HCT116 (cell line): ENCODE results near the gene PPP2R3A. TPM values are rescaled to one million over a fixed set of nuclear protein-coding genes. Genes with fewer than 3 reads are reported as not detected.

Source experiments
- ATAC-seq: fragments of 200-7000 bp; cut with Tn5 transposase; 2 replicates; pipeline ENCODE4 v1.9.1; 2020; ENCODE audit warnings: mild to moderate bottlenecking, moderate library complexity
- BruUV-seq: library from RNA; stranded (reverse); fragments of 400-500 nt; replicated peaks from 2 replicates; lab custom pipeline; 2021; lab: Mats Ljungman, UMichigan
- CTCF ChIA-PET: fragments of 300-600 bp; sonication (Branson Sonifier 250); formaldehyde crosslinking; loops from one replicate; lab custom pipeline; 2021; ENCODE audit warnings: antibody characterized with exemption; lab: Charles Lee
- POLR2A ChIA-PET: fragments of 300-600, 350-600 bp; sonication (Branson Sonifier 250); formaldehyde crosslinking; loops from one replicate; lab custom pipeline; 2021; ENCODE audit warnings: antibody characterized with exemption; lab: Charles Lee
- RAD21 ChIA-PET, 2 experiments: fragments of 300-600 bp; sonication (Branson Sonifier 250); formaldehyde crosslinking; loops; one replicate each; lab custom pipeline; 2023; ENCODE audit warnings: low total read pairs in 2 of 2; ENCODE audit not compliant: uncharacterized antibody in 2 of 2, unreplicated experiment in 2 of 2, low non-redundant PET in 1 of 2; lab: Charles Lee
- DNase-seq: peaks from one replicate; pipeline ENCODE4 v3.0.0-alpha.2; 2010; ENCODE audit warnings: low read depth, low spot score
- H2AFZ ChIP-seq: fragments of 200-600 bp; shearing (Covaris generic), sonication (generic); 2 replicates; pipeline ENCODE4 v1.6.1; 2017; ENCODE audit warnings: low read depth, mixed run types, mixed read lengths, antibody characterized with exemption, low read length; ENCODE audit not compliant: poor library complexity, severe bottlenecking
- H3K27ac ChIP-seq: 2 replicates; pipeline ENCODE4 v1.5.1; 2012; ENCODE audit warnings: low read depth, low read length
- H3K27me3 ChIP-seq: fragments of 200-600 bp; sonication (generic); 2 replicates; pipeline ENCODE4 v1.6.1; 2016; ENCODE audit warnings: mixed run types, low read length, mixed read lengths; ENCODE audit not compliant: insufficient read depth
- H3K36me3 ChIP-seq, 2 experiments: fragments of 200-500 bp in 1 of 2; fragments of 200-600 bp in 1 of 2; sonication (Bioruptor generic) in 1 of 2; sonication (generic) in 1 of 2; 2 replicates each; pipeline versions ENCODE4 v1.5.1 to v1.6.1; 2014 to 2016; ENCODE audit warnings: low read length in 2 of 2, inconsistent platforms in 1 of 2, mixed read lengths in 1 of 2, mixed run types in 1 of 2; ENCODE audit not compliant: insufficient read depth in 2 of 2, control insufficient read depth in 1 of 2
- H3K4me1 ChIP-seq, 2 experiments: fragments of 200-600 bp in 1 of 2; sonication (generic) in 1 of 2; 2 replicates each; pipeline versions ENCODE4 v1.5.1 to v1.6.1; 2012 to 2017; ENCODE audit warnings: low read length in 2 of 2, inconsistent platforms in 1 of 2, mild to moderate bottlenecking in 1 of 2, mixed read lengths in 1 of 2, mixed run types in 1 of 2, moderate library complexity in 1 of 2; ENCODE audit not compliant: insufficient read depth in 2 of 2, control insufficient read depth in 1 of 2
- H3K4me2 ChIP-seq: fragments of 200-600 bp; sonication (generic); 2 replicates; pipeline ENCODE4 v1.6.1; 2017; ENCODE audit warnings: mixed run types, low read length, mixed read lengths
- H3K4me3 ChIP-seq, 2 experiments: fragments of 200-600 bp in 1 of 2; sonication (generic) in 1 of 2; replicated peaks in 1 of 2; 2 replicates each; pipeline ENCODE4 v1.5.1; 2011 to 2016; ENCODE audit warnings: low read length in 2 of 2, control low read depth in 1 of 2, low read depth in 1 of 2, mild to moderate bottlenecking in 1 of 2, mixed read lengths in 1 of 2, mixed run types in 1 of 2
- H3K79me2 ChIP-seq: fragments of 200-600 bp; sonication (generic); 2 replicates; pipeline ENCODE4 v1.6.1; 2017; ENCODE audit warnings: mild to moderate bottlenecking, mixed run types, low read length, moderate library complexity, mixed read lengths; ENCODE audit not compliant: insufficient read depth
- H3K9ac ChIP-seq: fragments of 200-600 bp; sonication (generic); 2 replicates; pipeline ENCODE4 v1.6.1; 2016; ENCODE audit warnings: low read length, mixed read lengths
- H3K9me2 ChIP-seq: fragments of 200-600 bp; sonication (generic), shearing (Covaris generic); 2 replicates; pipeline ENCODE4 v1.6.1; 2017; ENCODE audit warnings: mixed run types, mild to moderate bottlenecking, moderate library complexity; ENCODE audit not compliant: insufficient read depth
- H3K9me3 ChIP-seq, 2 experiments: fragments of 200-500 bp in 1 of 2; fragments of 200-600 bp in 1 of 2; sonication (Bioruptor generic) in 1 of 2; sonication (generic) in 1 of 2; 2 replicates each; pipeline ENCODE4 v1.6.1; 2014 to 2017; ENCODE audit warnings: low read length in 2 of 2, mixed read lengths in 2 of 2, inconsistent platforms in 1 of 2, low read depth in 1 of 2, mild to moderate bottlenecking in 1 of 2, mixed run types in 1 of 2, moderate library complexity in 1 of 2; ENCODE audit not compliant: control insufficient read depth in 1 of 2, insufficient read depth in 1 of 2
- H4K20me1 ChIP-seq: fragments of 200-600 bp; sonication (generic), shearing (Covaris generic); 2 replicates; pipeline ENCODE4 v1.6.1; 2017; ENCODE audit warnings: mixed run types, mild to moderate bottlenecking, moderate library complexity; ENCODE audit not compliant: insufficient read depth
- ATF3 ChIP-seq: IDR thresholded peaks from 2 replicates; pipeline ENCODE4 v1.6.1; 2012
- CTCF ChIP-seq, 3 experiments: fragments of 200-600 bp in 1 of 3; sonication (generic) in 1 of 3; IDR thresholded peaks in 2 of 3; conservative IDR thresholded peaks in 1 of 3; 2 replicates each; pipeline ENCODE4 v1.5.1; 2012 to 2017; ENCODE audit warnings: low read depth in 2 of 3, low read length in 2 of 3, antibody characterized with exemption in 1 of 3, borderline replicate concordance in 1 of 3, control low read depth in 1 of 3, mild to moderate bottlenecking in 1 of 3, mixed read lengths in 1 of 3, mixed run types in 1 of 3, moderate library complexity in 1 of 3; ENCODE audit not compliant: insufficient read depth in 1 of 3
- EGR1 ChIP-seq: IDR thresholded peaks from 2 replicates; pipeline ENCODE4 v1.6.1; 2012; ENCODE audit warnings: low read depth
- ELF1 ChIP-seq: IDR thresholded peaks from 2 replicates; pipeline ENCODE4 v1.6.1; 2012; ENCODE audit warnings: low read depth, borderline replicate concordance
- EZH2 ChIP-seq: fragments of 200-600 bp; sonication (generic); IDR thresholded peaks from 2 replicates; pipeline ENCODE4 v1.6.1; 2017; ENCODE audit warnings: antibody characterized with exemption, mixed run types
- EZH2phosphoT487 ChIP-seq: fragments of 200-600 bp; IDR thresholded peaks from 2 replicates; pipeline ENCODE4 v1.6.1; 2018; ENCODE audit warnings: antibody characterized with exemption, borderline replicate concordance
- FOSL1 ChIP-seq: IDR thresholded peaks from 2 replicates; pipeline ENCODE4 v1.6.1; 2012; ENCODE audit warnings: low read depth
- JUND ChIP-seq: IDR thresholded peaks from 2 replicates; pipeline ENCODE4 v1.6.1; 2012
- POLR2AphosphoS5 ChIP-seq: IDR thresholded peaks from 2 replicates; pipeline ENCODE4 v1.6.1; 2011; ENCODE audit warnings: mild to moderate bottlenecking, low read depth, low read length, moderate library complexity
- RAD21 ChIP-seq: IDR thresholded peaks from 2 replicates; pipeline ENCODE4 v1.6.1; 2012; ENCODE audit warnings: low read depth, mild to moderate bottlenecking
- REST ChIP-seq: IDR thresholded peaks from 2 replicates; pipeline ENCODE4 v1.6.1; 2012; ENCODE audit warnings: low read depth
- SIN3A ChIP-seq: IDR thresholded peaks from 2 replicates; pipeline ENCODE4 v1.6.1; 2012; ENCODE audit warnings: low read depth
- SP1 ChIP-seq: IDR thresholded peaks from 2 replicates; pipeline ENCODE4 v1.6.1; 2012; ENCODE audit warnings: low read depth
- SRF ChIP-seq: IDR thresholded peaks from 2 replicates; pipeline ENCODE4 v1.6.1; 2012; ENCODE audit warnings: low read depth
- YY1 ChIP-seq: IDR thresholded peaks from 2 replicates; pipeline ENCODE4 v1.6.1; 2011; ENCODE audit warnings: low read length, low read depth, moderate library complexity, mild to moderate bottlenecking; ENCODE audit not compliant: insufficient replicate concordance; ENCODE audit errors: extremely low read depth
- ZFX ChIP-seq: fragments of 450-650 bp; IDR thresholded peaks from 2 replicates; pipeline ENCODE4 v1.6.1; 2017
- ZNF274 ChIP-seq: fragments of 200-500 bp; sonication (Bioruptor generic); IDR thresholded peaks from 2 replicates; pipeline ENCODE4 v1.6.1; 2014; ENCODE audit warnings: mild to moderate bottlenecking, low read depth, low read length, inconsistent platforms
- intact Hi-C: fragments of 100-400 bp; cut with micrococcal nuclease; formaldehyde crosslinking; loops from 2 replicates; pipeline ENCODE4 v1.10.0; 2022
- total RNA-seq: library from RNA; stranded (reverse); gene quantifications from one replicate; pipeline ENCODE4 v1.2.1, GENCODE V29; 2021; ENCODE audit not compliant: unreplicated experiment
- TF ChIP-seq, protein P1 (sequence below): IDR thresholded peaks from 2 replicates; pipeline ENCODE4 v1.6.1; 2012

Gene PPP2R3A
- total RNA-seq, 1 experiment from 2014 or later, result 6.1 TPM

DNA sequence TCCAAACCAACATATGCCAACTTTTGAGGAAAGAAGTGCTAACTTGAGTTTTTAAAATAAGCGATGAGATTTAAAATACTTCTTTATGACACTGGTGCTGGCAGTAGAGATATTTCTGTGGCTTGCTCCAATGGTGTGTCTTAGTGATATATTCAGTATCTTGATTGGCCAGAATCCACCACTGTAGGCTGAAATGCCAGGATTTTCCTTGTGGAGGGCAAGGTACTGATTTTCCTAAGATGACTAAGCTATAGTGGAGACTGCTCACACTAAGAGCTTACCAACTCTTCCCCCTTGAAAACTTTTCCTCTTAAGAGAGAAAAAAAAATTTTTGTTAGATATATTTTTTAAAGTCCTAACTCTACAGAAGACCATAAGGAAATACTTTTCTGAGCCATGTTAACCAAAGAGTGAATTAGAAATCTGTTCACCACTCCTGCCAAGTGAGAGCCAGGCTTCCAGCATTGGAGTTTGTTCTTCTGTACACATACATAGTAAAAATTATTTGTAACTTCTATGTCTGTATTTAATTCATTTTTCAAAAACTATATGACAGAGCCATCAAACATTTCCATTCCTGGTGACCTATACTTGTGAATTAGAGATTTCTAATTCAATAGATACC lies 109.1 kb downstream of the PPP2R3A start:
- no peak for ATAC-seq
- H3K27ac ChIP-seq, result no peak overlapping the region
- POLR2A ChIA-PET, result no interaction called here

More for the DNA sequence above, 109.1 kb downstream of the PPP2R3A start:
- Histone ChIP-seq H3K79me2 (no peaks in the 10 kb centered on the region), H3K4me2 (no peak overlapping the region), H3K9me3 (no peaks in the 10 kb centered on the region), H3K4me1 (peaks cover 10 to 19% of the 10 kb centered on the region in 2 experiments), H3K36me3 (no peaks in the 10 kb centered on the region), H3K4me3 (no peak overlapping the region), H4K20me1 (no peaks in the 10 kb centered on the region), H3K9ac (no peak overlapping the region), H3K27me3 (no peaks in the 10 kb centered on the region), H2AFZ (no peak overlapping the region), H3K9me2 (no peaks in the 10 kb centered on the region)
- BruUV-seq, result no TSS peak
- ChIA-PET RAD21 (interaction anchor here (0.8 to 1.6 kb wide), 4 partner anchors 678 to 939 kb away, joined by 4 to 5 read pairs (median 4); partner anchors contain the start of gene STAG1 (in 2 of the 2)), CTCF (interaction anchor here (0.5 to 4.2 kb wide), 8 partner anchors 118 to 960 kb away, joined by 3 to 40 read pairs (median 3); partner anchors contain the start of genes IL20RB and STAG1)
- no peak for DNase-seq
- intact Hi-C loops, result loop anchor here (1.0 to 10.0 kb wide), 8 partner anchors 233 to 1900 kb away; partner anchors contain the start of gene STAG1
- TF ChIP-seq ZNF274 (no peak), JUND (no peak), SP1 (no peak), REST (no peak), SIN3A (no peak), RAD21 (no peak), EZH2 (no peak), SRF (no peak), ZFX (no peak), EZH2phosphoT487 (no peak), ELF1 (no peak), POLR2AphosphoS5 (no peak), EGR1 (no peak), CTCF (IDR thresholded peaks at IDR 0.05 in 2 of 3, conservative IDR thresholded peaks at IDR 0.05 in 1 of 3; ENCODE audit: borderline replicate concordance in 1 of 3, insufficient read depth in 1 of 3, low read depth in 2 of 3, low read length in 2 of 3) (no peak), YY1 (no peak), FOSL1 (no peak), ATF3 (no peak)
- TF ChIP-seq, protein P1, sequence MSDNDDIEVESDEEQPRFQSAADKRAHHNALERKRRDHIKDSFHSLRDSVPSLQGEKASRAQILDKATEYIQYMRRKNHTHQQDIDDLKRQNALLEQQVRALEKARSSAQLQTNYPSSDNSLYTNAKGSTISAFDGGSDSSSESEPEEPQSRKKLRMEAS, result no peak
